Activated CD8-positive, alpha-beta memory T cell treated with anti-CD3 and anti-CD28 coated beads, Interleukin-2, amount 50 U/mL, for 1 hour (primary cell): Measurements from ENCODE around the gene PALM.

Experiments used
- DNase-seq: peaks from one replicate; pipeline ENCODE4 v3.0.0-alpha.2; 2020; ENCODE audit errors: extremely low read depth

Gene PALM

DNA sequence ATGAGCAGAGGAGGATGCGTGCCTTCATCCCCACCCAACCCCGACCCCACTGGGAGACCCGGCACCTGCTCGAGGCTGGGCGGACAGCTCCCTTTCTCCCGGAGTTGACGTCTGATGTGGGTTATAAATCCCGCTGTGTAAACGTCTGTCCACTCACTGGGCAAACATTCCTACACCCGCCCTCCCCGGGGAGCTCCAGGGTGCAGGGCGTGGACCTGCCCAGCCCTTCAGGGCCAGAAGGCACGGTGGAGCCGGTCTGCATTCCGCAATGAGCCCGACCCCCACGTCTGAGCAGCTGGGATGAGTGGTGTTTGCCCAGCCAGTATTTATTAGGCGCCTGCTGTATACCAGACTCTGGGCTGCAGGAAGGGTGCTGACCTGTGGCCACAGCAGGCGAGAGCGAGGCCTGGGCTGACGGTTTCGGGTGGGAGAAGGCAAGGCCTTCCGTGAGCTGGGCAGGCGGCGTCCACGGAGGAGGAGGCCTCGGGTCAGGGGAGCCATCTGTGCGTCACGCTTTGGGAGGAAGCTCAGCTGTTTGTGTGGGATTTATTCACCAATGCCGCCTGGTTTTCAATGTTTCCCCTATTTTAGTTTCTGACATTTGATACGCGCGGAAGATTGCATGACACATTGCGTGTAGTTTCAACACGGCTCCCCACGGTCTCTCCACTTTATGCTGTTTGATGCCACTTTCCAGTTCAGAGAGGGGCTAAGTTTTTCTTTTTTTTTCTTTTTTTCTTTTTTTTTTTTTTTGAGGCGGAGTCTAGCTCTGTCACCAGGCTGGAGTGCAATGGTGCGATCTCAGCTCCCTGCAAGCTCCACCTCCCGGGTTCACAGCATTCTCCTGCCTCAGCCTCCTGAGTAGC, 44.1 kb downstream of the PALM start:
- no peak for DNase-seq

DNA sequence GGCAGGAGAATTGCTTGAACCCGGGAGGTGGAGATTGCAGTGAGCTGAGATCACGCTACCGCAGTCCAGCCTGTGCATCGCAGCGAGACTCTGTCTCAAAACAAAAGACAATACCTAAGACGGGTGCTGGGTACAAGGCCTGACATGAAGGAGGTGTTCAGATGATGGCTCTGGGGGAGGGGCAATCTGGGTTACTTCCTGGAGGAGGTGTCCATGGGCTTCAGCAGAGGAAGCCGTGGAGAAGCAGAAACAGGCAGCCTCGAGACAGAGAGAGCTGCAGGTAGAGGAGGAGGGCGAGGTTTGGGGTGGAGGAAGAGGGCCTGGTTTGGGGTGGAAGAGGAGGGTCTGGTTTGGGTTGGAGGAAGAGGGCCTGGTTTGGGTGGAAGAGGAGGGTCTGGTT, 45.8 kb downstream of the PALM start:
- no peak for DNase-seq

DNA sequence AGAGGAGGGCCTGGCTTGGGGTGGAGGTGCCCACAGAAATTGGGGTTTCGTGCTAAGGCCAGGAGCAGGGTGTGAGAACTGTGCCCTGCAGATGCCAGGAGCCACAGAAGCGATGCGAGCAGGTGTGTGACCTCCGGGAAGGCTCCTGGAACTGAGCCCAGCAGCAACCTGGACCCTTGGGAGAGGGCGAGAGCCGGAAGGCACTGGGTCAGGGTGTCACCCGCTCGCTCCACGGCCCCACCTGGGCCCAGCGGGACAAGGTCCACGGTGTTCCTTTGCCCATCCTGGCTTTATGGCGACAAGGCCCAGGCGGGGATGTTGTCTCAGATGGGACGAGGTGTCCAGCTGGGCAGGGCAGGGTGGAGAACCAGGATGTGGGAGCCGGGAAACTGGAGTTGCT, 46.3 kb downstream of the PALM start:
- DNase-seq, result no peak

DNA sequence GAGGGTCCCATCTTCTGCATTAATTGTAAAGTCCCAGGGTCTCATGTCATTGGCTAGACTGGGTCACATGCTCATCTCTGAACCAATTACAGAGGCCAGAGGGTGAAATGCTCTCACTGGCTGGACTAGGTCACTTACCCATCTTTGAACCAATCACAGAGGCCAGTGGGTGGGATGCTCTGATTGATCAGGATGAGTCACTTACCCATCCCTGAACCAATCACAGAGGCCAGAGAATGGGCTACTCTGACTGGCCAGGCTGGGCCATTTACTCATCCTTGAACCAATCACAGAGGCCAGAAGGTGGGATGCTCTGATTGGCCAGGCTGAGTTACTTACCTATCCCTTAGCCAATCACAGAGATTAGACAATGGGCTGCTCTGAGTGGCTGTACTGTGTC, 47.5 kb downstream of the PALM start:
- DNase-seq, result no peak

DNA sequence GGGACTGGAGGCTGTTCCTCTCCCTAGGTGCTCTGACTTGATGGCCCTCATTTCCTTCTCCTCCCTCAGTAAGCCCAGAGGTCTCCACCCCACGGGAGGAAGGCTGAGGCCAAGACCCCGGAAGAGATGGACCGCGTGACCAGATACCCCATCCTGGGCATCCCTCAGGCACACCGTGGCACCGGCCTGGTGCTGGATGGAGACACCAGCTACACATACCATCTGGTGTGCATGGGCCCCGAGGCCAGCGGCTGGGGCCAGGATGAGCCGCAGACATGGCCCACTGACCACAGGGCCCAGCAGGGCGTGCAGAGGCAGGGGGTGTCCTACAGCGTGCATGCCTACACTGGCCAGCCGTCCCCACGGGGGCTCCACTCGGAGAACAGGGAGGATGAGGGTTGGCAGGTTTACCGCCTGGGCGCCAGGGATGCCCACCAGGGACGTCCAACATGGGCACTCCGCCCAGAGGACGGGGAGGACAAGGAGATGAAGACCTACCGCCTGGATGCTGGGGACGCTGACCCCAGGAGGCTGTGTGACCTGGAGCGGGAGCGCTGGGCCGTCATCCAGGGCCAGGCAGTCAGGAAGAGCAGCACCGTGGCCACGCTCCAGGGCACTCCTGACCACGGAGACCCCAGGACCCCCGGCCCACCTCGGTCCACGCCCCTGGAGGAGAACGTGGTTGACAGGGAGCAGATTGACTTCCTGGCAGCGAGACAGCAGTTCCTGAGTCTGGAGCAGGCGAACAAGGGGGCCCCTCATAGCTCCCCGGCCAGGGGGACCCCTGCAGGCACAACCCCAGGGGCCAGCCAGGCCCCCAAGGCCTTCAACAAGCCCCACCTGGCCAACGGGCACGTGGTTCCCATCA, 48.3 kb downstream of the PALM start:
- no peak for DNase-seq

DNA sequence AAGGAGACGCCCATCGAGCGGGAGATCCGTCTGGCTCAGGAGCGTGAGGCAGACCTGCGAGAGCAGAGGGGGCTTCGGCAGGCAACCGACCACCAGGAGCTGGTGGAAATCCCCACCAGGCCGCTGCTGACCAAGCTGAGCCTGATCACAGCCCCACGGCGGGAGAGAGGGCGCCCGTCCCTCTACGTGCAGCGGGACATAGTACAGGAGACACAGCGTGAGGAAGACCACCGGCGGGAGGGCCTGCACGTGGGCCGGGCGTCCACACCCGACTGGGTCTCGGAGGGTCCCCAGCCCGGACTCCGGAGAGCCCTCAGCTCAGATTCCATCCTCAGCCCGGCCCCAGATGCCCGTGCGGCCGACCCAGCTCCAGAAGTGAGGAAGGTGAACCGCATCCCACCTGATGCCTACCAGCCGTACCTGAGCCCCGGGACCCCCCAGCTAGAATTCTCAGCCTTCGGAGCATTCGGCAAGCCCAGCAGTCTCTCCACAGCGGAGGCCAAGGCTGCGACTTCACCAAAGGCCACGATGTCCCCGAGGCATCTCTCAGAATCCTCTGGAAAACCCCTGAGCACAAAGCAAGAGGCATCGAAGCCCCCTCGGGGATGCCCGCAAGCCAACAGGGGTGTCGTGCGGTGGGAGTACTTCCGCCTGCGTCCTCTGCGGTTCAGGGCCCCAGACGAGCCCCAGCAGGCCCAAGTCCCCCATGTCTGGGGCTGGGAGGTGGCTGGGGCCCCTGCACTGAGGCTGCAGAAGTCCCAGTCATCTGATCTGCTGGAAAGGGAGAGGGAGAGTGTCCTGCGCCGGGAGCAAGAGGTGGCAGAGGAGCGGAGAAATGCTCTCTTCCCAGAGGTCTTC, 49.3 kb downstream of the PALM start:
- no peak for DNase-seq

DNA sequence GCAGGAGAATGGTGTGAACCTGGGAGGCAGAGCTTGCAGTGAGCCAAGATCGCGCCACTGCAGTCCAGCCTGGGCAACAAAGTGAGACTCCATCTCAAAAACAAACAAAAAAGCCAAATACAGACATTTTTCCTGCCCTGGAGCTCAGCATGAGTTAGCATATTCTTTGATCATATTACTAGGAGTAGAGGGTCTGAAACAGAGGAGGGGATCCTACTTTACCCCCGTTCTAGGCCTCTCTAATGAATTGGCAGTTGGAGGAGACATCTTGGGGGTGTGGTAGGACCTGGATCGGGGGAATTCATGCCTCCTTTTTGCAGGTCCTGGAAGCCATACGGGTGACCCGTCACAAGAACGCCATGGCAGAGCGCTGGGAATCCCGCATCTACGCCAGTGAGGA, 54.4 kb downstream of the PALM start:
- no peak for DNase-seq

DNA sequence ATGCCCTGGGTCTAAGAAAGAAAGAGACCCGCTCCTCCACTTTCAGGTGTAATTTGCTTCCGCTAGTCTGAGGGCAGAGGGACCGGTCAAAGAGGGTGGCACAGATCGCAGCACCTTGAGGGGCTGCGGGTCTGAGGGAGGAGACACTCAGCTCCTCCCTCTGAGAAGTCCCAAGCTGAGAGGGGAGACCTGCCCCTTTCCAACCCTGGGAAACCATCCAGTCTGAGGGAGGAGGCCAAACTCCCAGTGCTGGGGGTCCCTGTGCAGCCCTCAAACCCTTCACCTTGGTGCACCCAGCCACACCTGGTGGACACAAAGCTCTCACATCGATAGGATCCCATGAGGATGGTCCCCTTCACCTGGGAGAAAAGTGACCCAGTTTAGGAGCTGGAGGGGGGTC, 55.1 kb downstream of the PALM start:
- no peak for DNase-seq

DNA sequence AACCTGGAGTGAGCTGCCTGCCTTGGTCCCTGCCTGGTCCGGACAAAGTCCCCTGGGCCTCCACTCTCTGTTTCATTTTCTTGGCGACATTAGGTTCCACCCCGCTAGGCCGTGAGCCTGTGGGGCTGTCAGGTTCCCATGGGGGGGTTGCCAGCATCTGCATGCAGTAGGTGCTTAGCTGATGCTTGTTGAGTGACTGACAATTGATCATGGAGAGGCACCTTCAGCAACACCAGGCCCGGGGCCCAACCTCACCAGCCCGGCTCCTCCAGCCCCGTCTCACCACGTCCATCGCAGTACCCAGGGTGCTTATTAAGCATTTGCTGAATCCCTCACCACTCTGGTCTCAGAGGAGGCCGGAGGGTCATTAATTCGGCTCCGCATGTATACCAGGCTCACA, 55.6 kb downstream of the PALM start:
- no peak for DNase-seq

DNA sequence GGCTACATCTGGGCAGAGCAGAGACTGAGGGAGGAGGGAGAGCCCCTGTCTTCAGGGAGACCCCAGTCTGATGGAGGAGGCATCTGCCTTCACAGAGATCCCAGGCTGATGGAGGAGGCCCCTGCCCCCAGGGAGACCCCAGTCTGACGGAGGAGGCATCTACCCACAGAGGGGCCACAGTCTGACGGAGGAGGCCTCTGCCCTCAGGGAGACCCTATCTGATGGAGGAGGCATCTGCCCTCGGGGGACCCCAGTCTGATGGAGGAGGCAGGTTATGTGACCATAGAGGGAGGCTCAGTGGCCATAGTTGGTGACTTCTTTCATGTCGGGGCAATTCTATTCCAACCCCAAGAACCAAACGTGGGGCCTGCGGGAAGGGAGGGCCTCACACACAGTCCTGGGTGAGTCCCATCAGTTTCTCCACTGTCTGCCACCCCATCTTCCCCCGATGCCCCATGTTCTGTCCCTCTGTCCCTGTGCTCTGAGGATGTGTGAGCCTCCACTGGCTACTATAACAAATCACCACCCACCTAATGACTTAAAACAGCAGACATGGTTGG, 56.5 kb downstream of the PALM start:
- DNase-seq, result no peak

DNA sequence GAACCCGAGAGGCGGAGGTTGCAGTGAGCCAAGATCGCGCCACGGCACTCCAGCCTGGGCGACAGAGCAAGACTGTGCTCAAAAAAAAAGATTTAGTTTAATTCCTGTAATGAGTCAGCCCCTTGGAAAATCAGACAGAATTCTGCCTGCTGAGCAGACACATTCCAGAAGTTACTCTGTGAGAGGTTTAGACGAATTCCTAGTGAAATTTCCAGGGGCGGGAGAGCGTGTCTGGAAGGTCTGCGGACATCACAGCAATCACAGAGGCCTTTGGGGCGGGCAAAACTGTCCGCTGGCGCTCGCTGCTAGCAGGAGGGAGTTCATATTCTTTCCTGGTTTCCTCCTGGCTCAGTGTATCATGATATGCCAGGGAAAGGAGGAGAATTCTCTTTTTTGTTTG, 59.7 kb downstream of the PALM start:
- DNase-seq, result no peak

DNA sequence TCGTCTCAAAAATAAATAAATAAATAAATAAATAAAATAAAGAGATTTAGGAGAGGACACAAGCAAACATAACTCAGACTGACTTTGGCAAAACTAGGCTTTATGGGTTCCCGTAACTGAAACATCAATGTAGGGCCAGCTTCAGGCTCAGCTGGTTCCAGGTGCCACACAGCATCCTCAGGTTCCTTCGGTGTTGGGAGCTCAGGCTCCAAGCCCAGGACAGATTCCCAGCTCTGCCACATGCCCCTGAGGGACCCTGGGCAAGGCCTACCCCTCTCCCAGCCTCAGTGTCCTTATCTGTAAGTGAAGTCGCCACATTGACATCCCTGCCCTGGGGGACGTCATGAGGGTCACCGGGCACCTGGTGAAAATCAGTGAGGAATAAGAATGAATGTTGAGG, 60.9 kb downstream of the PALM start:
- DNase-seq, result no peak

DNA sequence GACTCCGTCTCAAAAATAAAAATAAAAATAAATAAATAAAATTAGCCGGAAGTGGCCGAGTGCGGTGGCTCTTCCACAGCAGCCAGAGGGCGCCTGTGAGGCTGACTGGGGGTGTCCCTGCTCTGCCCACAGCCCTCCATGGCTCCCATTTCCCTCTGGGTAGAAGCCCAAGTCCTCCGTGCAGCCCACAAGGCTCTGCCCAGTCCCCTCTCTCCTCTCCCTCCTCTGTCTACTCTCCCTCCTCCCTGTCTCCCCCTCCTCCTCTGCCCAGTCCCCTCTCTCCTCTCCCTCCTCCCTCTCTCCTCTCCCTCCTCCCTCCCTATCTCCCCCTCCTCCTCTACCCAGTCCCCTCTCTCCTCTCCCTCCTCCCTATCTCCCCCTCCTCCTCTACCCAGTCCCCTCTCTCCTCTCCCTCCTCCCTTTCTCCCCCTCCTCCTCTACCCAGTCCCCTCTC, 62.6 kb downstream of the PALM start:
- DNase-seq, result no peak

DNA sequence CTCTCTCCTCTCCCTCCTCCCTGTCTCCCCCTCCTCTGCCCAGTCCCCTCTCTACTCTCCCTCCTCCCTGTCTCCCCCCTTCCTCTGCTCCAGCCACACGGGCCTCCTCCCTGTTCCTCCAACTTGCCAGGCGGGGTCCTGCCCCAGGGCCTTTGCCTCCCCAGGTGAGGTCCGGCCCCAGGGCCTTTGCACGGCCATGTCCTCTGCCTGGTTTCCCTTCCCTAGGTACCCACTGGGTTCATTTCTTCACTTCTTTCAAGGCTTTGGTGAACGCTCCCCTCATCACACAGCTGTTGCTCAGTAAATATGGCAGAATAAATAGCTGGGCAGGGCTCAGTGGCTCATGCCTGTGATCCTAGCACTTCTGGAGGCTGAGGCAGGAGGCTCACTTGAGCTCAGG, 63.3 kb downstream of the PALM start:
- DNase-seq, result no peak

DNA sequence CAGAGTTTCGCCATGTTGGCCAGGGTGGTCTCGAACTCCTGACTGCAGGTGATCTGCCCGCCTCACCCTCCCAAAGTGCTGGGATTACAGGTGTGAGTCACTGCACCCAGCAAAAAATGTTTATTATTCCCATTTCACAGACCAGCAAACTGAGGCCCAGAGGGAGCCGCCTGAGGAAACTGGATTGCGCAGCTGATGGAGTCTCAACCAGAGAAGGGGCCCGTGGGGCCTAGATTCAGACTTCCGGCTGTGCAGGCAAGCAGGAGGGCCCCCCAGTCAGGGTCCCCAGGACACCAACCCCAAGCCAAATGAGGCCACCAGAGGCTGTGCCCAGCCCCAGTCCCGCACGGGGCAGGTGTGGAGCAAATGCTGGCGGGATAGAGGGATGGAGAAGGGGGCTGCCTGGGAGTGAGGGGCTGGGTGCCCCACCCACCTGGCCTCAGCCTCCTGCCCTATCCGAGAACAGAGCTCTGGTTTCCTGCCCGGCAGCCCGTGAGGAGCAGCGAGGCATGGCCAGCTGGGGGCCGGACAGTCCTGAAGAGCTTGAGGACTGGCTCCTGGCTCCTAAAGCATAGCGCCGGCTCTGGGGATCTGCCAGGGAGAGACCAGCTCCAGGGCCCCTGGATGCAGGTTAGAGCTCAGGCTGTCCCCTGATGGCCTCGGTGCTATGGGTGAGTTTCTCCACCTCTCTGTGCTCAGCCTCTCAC, 64.1 kb downstream of the PALM start:
- DNase-seq, result no peak

DNA sequence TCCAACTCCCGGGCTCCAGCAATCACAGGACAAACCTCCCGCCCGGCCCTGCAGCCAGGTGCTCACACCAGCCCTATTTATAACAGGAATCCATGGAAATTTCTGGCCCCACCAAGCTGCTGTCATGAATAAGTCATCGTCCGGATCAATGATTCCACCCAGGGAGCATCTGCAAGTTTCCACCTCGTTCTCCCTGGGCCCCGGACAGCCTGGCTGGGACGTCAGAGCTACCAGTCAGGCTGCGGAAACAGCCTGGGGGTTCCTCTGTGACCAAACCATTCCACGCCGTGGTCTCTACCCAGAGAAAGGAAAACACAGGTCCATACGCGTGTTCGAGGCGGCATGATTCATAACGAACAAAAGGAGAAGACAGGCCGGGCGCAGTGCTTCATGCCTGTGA, 67.8 kb downstream of the PALM start:
- DNase-seq, result no peak

DNA sequence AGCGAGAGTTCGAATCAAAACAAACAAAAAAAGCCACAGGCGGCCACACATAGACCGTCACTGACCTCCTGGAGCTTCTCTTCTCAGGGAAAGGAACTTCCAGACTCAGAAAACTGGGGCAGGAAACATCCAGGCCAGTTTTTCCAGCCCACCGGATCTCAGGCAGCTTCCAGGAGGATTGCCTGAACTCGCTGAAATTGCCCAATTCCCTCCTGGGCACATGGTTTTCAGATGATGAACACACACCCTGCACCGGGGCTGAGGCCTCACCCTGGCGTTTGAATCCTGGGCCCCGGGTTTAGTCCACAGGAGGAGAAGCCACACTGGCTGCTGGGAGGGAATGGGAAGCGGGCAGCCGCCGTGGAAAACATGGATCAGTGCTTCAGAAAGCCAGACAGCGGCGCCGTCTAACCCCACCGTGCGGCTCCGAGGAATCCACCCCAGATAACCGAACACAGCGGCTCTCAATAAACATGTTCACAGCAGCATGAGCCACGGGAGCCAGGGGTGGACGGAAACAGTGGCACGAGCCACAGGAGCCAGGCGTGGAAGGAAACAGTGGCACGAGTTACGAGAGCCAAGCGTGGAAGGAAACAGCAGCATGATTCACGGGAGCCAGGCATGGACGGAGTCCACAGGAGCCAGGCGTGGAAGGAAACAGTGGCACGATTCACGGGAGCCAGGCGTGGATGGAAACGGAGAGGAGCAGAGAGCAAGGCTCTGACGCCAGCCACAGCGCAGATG, 70.3 kb downstream of the PALM start:
- no peak for DNase-seq

DNA sequence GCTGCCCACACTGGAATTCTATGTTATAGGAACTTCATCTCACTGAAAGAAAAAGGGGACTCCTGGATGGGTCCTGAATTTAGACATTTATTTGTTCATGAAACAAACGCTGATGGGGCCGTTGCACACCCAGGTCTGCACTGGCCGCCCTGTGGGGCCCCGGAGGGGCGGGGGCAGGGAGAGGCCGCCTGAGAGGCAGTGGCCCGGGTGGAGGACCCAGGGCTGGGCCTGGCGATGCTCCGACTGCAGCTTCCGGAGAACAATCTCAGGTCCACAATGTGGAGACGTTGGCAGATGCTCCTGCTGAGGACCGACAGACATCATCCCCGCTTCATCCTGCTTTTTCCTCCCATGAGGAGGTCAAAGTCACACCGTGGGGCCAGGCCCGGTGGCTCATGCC, 72.2 kb downstream of the PALM start:
- DNase-seq, result no peak

DNA sequence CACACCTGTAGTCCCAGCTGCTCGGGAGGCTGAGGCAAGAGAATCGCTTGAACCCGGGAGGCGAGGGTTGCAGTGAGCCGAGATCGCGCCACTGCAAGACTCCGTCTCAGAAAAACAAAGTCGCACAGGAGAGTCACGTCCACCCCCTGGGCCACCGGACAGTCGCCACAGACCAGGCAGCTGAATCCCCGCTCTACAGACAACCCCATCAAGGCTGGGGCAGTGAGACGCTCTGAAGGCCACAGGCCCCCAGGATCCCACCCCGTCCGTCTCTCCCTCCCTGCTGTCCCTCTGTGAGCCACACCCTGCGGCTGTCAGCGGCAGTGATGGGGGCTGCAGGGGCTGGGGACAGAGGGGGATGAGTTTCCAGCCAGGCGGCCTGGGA, 73.1 kb downstream of the PALM start:
- no peak for DNase-seq

DNA sequence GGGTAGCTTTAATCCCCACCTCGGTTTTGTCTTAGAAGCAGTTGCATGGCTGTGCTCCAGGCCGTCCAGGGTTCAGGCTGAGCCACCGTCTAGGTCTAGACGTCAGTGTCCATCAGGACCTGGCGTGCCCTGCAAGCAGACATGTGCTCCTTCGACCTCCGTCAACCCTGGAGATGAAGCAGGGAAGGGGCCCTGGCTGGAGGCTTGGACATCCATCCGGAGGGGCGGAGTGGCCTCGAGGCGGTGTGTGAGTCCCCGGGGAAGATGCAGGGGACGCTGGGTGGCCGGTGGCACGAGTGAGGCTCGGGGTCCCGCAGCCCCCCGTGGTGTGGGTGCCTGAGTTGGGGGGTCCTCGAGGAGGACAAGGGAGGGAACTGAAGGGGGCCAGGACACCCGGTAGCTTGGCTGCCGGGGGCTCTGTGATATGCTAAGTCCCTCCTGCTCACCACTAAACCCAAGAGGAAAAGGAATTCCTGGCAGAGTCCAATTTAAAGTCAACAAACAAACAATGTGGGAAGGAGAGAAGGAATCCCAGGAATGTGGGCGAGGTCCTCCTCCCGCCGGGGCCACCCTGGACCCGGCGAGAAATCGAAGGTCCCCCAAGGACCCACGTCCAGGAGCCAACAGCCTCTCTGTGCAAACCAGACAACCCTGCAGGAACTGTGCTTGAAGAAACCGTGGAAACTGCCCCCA, 73.6 kb downstream of the PALM start:
- no peak for DNase-seq
